Neural progenitor cell (in vitro differentiated cells): Measurements from ENCODE around the gene EIPR1. TPM values are rescaled to one million over a fixed set of nuclear protein-coding genes. Genes with fewer than 3 reads are reported as not detected.

Experiments used
- DNase-seq: peaks from one replicate; pipeline ENCODE4 v3.0.0-alpha.2; 2016; ENCODE audit warnings: low spot score
- H2AFZ ChIP-seq: fragments of 200-600 bp; sonication (generic); replicated peaks from 2 replicates; pipeline ENCODE4 v1.6.1; 2016; ENCODE audit warnings: antibody characterized with exemption
- H3F3A ChIP-seq: fragments of 200-600 bp; sonication (generic); 2 replicates; pipeline ENCODE4 v1.6.1; 2016; ENCODE audit warnings: antibody characterized with exemption, low read depth
- H3K27ac ChIP-seq: fragments of 200-600 bp; sonication (generic); 2 replicates; pipeline ENCODE4 v1.5.1; 2016; ENCODE audit warnings: mild to moderate bottlenecking
- H3K27me3 ChIP-seq: fragments of 200-600 bp; sonication (generic); 2 replicates; pipeline ENCODE4 v1.6.1; 2016; ENCODE audit warnings: mild to moderate bottlenecking, moderate library complexity
- H3K36me3 ChIP-seq: fragments of 200-600 bp; sonication (generic); 2 replicates; pipeline ENCODE4 v1.5.1; 2016
- H3K4me1 ChIP-seq: fragments of 200-600 bp; sonication (generic); 2 replicates; pipeline ENCODE4 v1.6.1; 2016; ENCODE audit warnings: mixed run types
- H3K4me2 ChIP-seq: fragments of 200-600 bp; sonication (generic); 2 replicates; pipeline ENCODE4 v1.6.1; 2016
- H3K4me3 ChIP-seq: fragments of 200-600 bp; sonication (generic); 2 replicates; pipeline ENCODE4 v1.5.1; 2016
- H3K79me2 ChIP-seq: fragments of 200-600 bp; sonication (generic); 2 replicates; pipeline ENCODE4 v1.6.1; 2016; ENCODE audit warnings: low read depth
- H3K9ac ChIP-seq: fragments of 200-600 bp; sonication (generic); 2 replicates; pipeline ENCODE4 v1.6.1; 2016
- H3K9me3 ChIP-seq: fragments of 200-600 bp; sonication (generic); 2 replicates; pipeline ENCODE4 v1.5.1; 2016; ENCODE audit warnings: low read depth
- H4K20me1 ChIP-seq: fragments of 200-600 bp; sonication (generic); 2 replicates; pipeline ENCODE4 v1.6.1; 2016; ENCODE audit warnings: low read depth
- H3K27ac Mint-ChIP-seq: 3 replicates; pipeline ENCODE4 v1.8.0; 2021; ENCODE audit warnings: mixed read lengths
- H3K27me3 Mint-ChIP-seq: 2 replicates; pipeline ENCODE4 v1.8.0; 2022; ENCODE audit warnings: low read depth, mild to moderate bottlenecking, inconsistent platforms, moderate library complexity, mixed read lengths; ENCODE audit not compliant: insufficient read depth
- H3K36me3 Mint-ChIP-seq: 3 replicates; pipeline ENCODE4 v1.8.0; 2021; ENCODE audit warnings: mixed read lengths
- H3K4me1 Mint-ChIP-seq: 3 replicates; pipeline ENCODE4 v1.8.0; 2021; ENCODE audit warnings: mixed read lengths
- H3K4me3 Mint-ChIP-seq: 3 replicates; pipeline ENCODE4 v1.8.0; 2021; ENCODE audit warnings: mild to moderate bottlenecking, moderate library complexity, mixed read lengths
- H3K9me3 Mint-ChIP-seq: 3 replicates; pipeline ENCODE4 v1.8.0; 2020; ENCODE audit warnings: mixed read lengths
- EZH2 ChIP-seq: fragments of 200-600 bp; sonication (generic); IDR thresholded peaks from 2 replicates; pipeline ENCODE4 v1.6.1; 2017; ENCODE audit warnings: antibody characterized with exemption, mild to moderate bottlenecking, moderate library complexity
- EZH2phosphoT487 ChIP-seq: fragments of 200-600 bp; sonication (generic); IDR thresholded peaks from 2 replicates; pipeline ENCODE4 v1.6.1; 2017; ENCODE audit warnings: antibody characterized with exemption
- total RNA-seq: library from RNA; depleted of rRNA; stranded (reverse); fragments of >200 nt; gene quantifications from 2 replicates; pipeline ENCODE4 v1.2.3, GENCODE V29; 2015; ENCODE audit warnings: low replicate concordance
- TF ChIP-seq, protein P1 (sequence below): fragments of 200-600 bp; sonication (generic); IDR thresholded peaks from 2 replicates; pipeline ENCODE4 v1.5.1; 2017; ENCODE audit warnings: antibody characterized with exemption, mild to moderate bottlenecking

Gene EIPR1
- total RNA-seq, 1 donor from 2014 or later = 57.1 TPM

DNA sequence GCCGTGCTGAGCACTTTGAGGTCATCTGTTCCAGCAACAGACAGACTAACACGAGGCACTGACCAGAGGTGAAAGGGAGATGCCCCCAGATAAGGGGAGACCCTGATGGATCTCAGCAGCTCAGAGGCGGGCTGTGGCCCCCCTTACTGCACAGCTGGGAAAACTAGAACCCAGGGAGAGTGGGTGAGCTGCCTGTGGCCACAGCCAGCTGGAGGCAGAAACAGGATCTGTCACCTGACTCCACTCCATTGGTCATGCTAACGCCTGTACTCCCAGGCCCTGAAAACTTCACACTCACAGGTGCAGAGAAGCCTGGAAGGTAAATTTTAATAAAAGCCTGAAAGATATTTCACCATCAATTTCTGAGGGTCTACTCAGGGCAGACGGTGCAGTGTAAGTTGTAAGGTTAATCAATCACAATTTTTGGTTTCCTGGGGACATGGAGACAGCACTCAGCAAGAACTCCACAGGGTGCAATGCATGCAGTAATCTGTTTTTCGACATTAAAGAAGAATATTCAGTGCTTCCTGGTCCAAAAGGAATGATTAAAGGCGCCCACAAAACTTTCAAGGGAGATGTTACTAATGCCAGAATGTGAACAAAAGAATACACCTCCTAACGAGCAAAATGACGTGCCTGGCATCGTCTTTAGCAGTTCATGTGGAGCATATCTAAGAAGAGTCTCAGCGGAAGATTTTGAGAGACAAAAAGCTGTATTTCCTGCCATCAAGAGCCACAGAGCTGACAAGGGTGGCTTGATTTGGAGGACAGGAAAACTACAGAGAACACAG, 173.4 kb downstream of the EIPR1 start:
- no peak overlapping the region for H3K9ac ChIP-seq
- no peaks in the 10 kb centered on the region for H3K79me2 ChIP-seq
- H3K9me3 ChIP-seq = no peaks in the 10 kb centered on the region
- H2AFZ ChIP-seq = no peak overlapping the region
- H3K4me1 ChIP-seq = no peaks in the 10 kb centered on the region
- no peaks in the 10 kb centered on the region for H3K36me3 ChIP-seq
- Mint-ChIP-seq H3K36me3 (peaks cover 7% of the 10 kb centered on the region), H3K4me1 (peaks cover 13% of the 10 kb centered on the region), H3K27me3 (peaks cover 2% of the 10 kb centered on the region), H3K4me3 (no peak overlapping the region), H3K27ac (no peak overlapping the region), H3K9me3 (peaks cover 5% of the 10 kb centered on the region)
- DNase-seq = no peak
- peaks cover 8% of the 10 kb centered on the region for H4K20me1 ChIP-seq
- H3F3A ChIP-seq = no peaks in the 10 kb centered on the region
- no peak overlapping the region for H3K4me3 ChIP-seq
- no peak overlapping the region for H3K27ac ChIP-seq
- no peak for TF ChIP-seq EZH2
- TF ChIP-seq, protein P1, sequence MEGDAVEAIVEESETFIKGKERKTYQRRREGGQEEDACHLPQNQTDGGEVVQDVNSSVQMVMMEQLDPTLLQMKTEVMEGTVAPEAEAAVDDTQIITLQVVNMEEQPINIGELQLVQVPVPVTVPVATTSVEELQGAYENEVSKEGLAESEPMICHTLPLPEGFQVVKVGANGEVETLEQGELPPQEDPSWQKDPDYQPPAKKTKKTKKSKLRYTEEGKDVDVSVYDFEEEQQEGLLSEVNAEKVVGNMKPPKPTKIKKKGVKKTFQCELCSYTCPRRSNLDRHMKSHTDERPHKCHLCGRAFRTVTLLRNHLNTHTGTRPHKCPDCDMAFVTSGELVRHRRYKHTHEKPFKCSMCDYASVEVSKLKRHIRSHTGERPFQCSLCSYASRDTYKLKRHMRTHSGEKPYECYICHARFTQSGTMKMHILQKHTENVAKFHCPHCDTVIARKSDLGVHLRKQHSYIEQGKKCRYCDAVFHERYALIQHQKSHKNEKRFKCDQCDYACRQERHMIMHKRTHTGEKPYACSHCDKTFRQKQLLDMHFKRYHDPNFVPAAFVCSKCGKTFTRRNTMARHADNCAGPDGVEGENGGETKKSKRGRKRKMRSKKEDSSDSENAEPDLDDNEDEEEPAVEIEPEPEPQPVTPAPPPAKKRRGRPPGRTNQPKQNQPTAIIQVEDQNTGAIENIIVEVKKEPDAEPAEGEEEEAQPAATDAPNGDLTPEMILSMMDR = no peak
- no peak for TF ChIP-seq EZH2phosphoT487
- H3K4me2 ChIP-seq = no peak overlapping the region
- no peaks in the 10 kb centered on the region for H3K27me3 ChIP-seq

DNA sequence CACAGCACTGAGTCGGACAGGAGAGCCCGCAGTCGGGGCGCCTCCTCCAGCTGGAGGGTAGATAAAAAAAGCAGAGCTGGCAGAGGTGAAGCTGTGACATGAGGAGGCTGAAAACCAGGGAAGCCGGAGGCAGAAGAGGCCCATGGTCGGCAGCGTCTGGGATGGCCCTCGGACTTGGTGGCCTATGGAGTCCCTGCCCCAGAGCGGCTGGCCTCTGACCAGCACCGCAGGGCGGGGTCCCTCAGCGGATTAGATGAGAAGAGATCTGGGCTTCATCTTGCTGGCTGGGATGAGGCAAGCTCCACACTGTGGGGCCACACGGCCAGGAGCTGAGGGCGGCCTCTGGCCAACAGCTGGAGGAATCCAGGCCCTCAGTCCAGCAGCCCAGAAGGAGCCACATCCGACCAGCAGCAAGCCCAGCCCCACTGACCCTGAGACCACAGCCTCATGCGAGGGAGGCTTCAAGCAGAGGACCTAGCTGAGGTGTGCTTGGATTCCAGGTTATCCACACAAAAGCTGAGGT, 174.1 kb downstream of the EIPR1 start:
- no peaks in the 10 kb centered on the region for H3K36me3 ChIP-seq
- no peaks in the 10 kb centered on the region for H3K79me2 ChIP-seq
- H3K4me3 ChIP-seq = no peak overlapping the region
- H3K36me3 Mint-ChIP-seq = peaks cover 8% of the 10 kb centered on the region
- TF ChIP-seq, protein P1 = no peak
- no peak for TF ChIP-seq EZH2
- TF ChIP-seq EZH2phosphoT487 = no peak
- no peak overlapping the region for H3K9ac ChIP-seq
- H3K27me3 ChIP-seq = no peaks in the 10 kb centered on the region
- peaks cover 8% of the 10 kb centered on the region for H4K20me1 ChIP-seq
- DNase-seq = no peak
- no peaks in the 10 kb centered on the region for H3K9me3 ChIP-seq
- H3K27ac ChIP-seq = no peak overlapping the region
- H3K4me1 Mint-ChIP-seq = peaks cover 17% of the 10 kb centered on the region
- no peaks in the 10 kb centered on the region for H3F3A ChIP-seq
- peaks cover 2% of the 10 kb centered on the region for H3K27me3 Mint-ChIP-seq
- no peaks in the 10 kb centered on the region for H3K4me1 ChIP-seq
- H3K4me3 Mint-ChIP-seq = no peak overlapping the region
- H3K27ac Mint-ChIP-seq = no peak overlapping the region
- H3K4me2 ChIP-seq = no peak overlapping the region
- H2AFZ ChIP-seq = no peak overlapping the region
- H3K9me3 Mint-ChIP-seq = peaks cover 8% of the 10 kb centered on the region

DNA sequence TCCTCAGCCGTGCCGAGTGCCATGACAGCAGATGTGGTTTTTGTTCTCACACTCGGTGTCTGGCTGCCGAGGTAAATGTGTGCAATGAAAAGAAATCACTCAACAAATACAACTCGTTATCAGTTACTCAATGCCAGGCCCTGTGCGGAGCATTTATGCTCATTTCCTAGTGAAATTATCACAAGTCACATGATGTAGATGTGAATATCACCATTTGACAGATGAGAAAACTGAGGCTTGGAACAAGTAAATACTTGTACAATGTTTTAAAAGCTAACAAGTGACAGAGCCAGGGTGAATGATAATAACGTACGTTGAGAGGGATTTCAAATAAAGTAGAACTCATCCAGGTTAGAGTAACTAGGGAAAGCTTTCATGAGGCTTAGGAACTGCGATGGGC, 174.7 kb downstream of the EIPR1 start:
- H3K9me3 ChIP-seq = no peaks in the 10 kb centered on the region
- peaks cover 22% of the 10 kb centered on the region for H3K4me1 Mint-ChIP-seq
- no peak overlapping the region for H3K27ac Mint-ChIP-seq

More for the DNA sequence above, 174.7 kb downstream of the EIPR1 start:
- Histone ChIP-seq H4K20me1 (peaks cover 9% of the 10 kb centered on the region), H3K36me3 (no peaks in the 10 kb centered on the region), H3K27ac (no peak overlapping the region), H2AFZ (no peak overlapping the region), H3K79me2 (no peaks in the 10 kb centered on the region), H3K4me2 (no peak overlapping the region), H3F3A (no peaks in the 10 kb centered on the region), H3K9ac (no peak overlapping the region), H3K27me3 (no peaks in the 10 kb centered on the region), H3K4me1 (peaks cover 2% of the 10 kb centered on the region), H3K4me3 (no peak overlapping the region)
- TF ChIP-seq EZH2phosphoT487 (no peak), EZH2 (no peak)
- TF ChIP-seq, protein P1 = no peak
- Mint-ChIP-seq H3K27me3 (peaks cover 2% of the 10 kb centered on the region), H3K4me3 (no peak overlapping the region), H3K36me3 (peaks cover 13% of the 10 kb centered on the region), H3K9me3 (peaks cover 8% of the 10 kb centered on the region)
- no peak for DNase-seq
